ENCODE data around the gene PKN1. TPM values are rescaled to one million over a fixed set of nuclear protein-coding genes. Genes with fewer than 3 reads are reported as not detected.

The PKN1 gene
- total RNA-seq, 1 experiment from 2014 or later: 205 TPM

GRCh38 chr19:14393329-14393728, 39.8 kb upstream of the PKN1 start:
- H3K36me3 ChIP-seq (ENCODE audit: control insufficient read depth, insufficient read depth, low read length): no peaks in the 10 kb centered on the region; the same call in 1 of the 2 replicates

GRCh38 chr19:14394167-14394566, 38.9 kb upstream of the PKN1 start:
- no peak for ATAC-seq
- Histone ChIP-seq H3K9me3 (ENCODE audit: control insufficient read depth, insufficient read depth, low read depth, low read length) (no peaks in the 10 kb centered on the region), H3K4me3 (ENCODE audit: low read depth in 2 of 2, low read length in 2 of 2) (no peak overlapping the region), H3K36me3 (ENCODE audit: control insufficient read depth, insufficient read depth, low read length) (no peaks in the 10 kb centered on the region; the same call in 1 of the 2 replicates), H3K4me1 (ENCODE audit: control insufficient read depth, insufficient read depth, low read length) (no peaks in the 10 kb centered on the region), H3K27ac (ENCODE audit: low read length) (no peak overlapping the region), H3K27me3 (ENCODE audit: control insufficient read depth, insufficient read depth, low read length) (no peaks in the 10 kb centered on the region)
- TF ChIP-seq CTCF (IDR thresholded peaks at IDR 0.05) (no peak), SIN3A (IDR thresholded peaks at IDR 0.05; ENCODE audit: borderline replicate concordance, insufficient read depth, low read depth, low read length) (no peak), TCF7L2 (IDR thresholded peaks at IDR 0.05; ENCODE audit: low read depth, low read length) (no peak)
- TF ChIP-seq, protein P1, sequence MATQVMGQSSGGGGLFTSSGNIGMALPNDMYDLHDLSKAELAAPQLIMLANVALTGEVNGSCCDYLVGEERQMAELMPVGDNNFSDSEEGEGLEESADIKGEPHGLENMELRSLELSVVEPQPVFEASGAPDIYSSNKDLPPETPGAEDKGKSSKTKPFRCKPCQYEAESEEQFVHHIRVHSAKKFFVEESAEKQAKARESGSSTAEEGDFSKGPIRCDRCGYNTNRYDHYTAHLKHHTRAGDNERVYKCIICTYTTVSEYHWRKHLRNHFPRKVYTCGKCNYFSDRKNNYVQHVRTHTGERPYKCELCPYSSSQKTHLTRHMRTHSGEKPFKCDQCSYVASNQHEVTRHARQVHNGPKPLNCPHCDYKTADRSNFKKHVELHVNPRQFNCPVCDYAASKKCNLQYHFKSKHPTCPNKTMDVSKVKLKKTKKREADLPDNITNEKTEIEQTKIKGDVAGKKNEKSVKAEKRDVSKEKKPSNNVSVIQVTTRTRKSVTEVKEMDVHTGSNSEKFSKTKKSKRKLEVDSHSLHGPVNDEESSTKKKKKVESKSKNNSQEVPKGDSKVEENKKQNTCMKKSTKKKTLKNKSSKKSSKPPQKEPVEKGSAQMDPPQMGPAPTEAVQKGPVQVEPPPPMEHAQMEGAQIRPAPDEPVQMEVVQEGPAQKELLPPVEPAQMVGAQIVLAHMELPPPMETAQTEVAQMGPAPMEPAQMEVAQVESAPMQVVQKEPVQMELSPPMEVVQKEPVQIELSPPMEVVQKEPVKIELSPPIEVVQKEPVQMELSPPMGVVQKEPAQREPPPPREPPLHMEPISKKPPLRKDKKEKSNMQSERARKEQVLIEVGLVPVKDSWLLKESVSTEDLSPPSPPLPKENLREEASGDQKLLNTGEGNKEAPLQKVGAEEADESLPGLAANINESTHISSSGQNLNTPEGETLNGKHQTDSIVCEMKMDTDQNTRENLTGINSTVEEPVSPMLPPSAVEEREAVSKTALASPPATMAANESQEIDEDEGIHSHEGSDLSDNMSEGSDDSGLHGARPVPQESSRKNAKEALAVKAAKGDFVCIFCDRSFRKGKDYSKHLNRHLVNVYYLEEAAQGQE (IDR thresholded peaks at IDR 0.05; ENCODE audit: insufficient read depth in 1 of 2, low read depth in 2 of 2, low read length in 1 of 2): no peak
- intact Hi-C loops (cut with micrococcal nuclease; ENCODE audit: unreplicated experiment): no loop called here
- DNase-seq (ENCODE audit: low read depth, low spot score): no peak
- no TSS peak for BruUV-seq (replicated peaks)
- CTCF ChIA-PET: no interaction called here
- POLR2A ChIA-PET: no interaction called here
- in situ Hi-C loops (cut with HindIII; ENCODE audit: low pct_unique_long_range_greater_than_20kb, low sequenced_read_pairs): no loop called here

More at GRCh38 chr19:14393329-14393728, 39.8 kb upstream of the PKN1 start:
- ChIA-PET POLR2A (no interaction called here), CTCF (no interaction called here)
- ATAC-seq (no peak), DNase-seq (ENCODE audit: low read depth, low spot score) (no peak)
- Histone ChIP-seq H3K4me1 (ENCODE audit: control insufficient read depth, insufficient read depth, low read length) (no peaks in the 10 kb centered on the region), H3K9me3 (ENCODE audit: control insufficient read depth, insufficient read depth, low read depth, low read length) (no peaks in the 10 kb centered on the region), H3K27me3 (ENCODE audit: control insufficient read depth, insufficient read depth, low read length) (no peaks in the 10 kb centered on the region), H3K4me3 (ENCODE audit: low read depth in 2 of 2, low read length in 2 of 2) (no peak overlapping the region), H3K27ac (ENCODE audit: low read length) (no peak overlapping the region)
- no peak for TF ChIP-seq CTCF (IDR thresholded peaks at IDR 0.05)
- no peak for TF ChIP-seq SIN3A (IDR thresholded peaks at IDR 0.05; ENCODE audit: borderline replicate concordance, insufficient read depth, low read depth, low read length)
- no peak for TF ChIP-seq POLR2AphosphoS5 (IDR thresholded peaks at IDR 0.05; ENCODE audit: low read depth, low read length)
- intact Hi-C loops (cut with micrococcal nuclease; ENCODE audit: unreplicated experiment): no loop called here
- TSS peak; percentile 25 for BruUV-seq (replicated peaks)
- in situ Hi-C loops (cut with HindIII; ENCODE audit: low pct_unique_long_range_greater_than_20kb, low sequenced_read_pairs): no loop called here
